GM21529 (cell line): ENCODE results near the gene SAYSD1.

ENCODE experiments used
- ATAC-seq: cut with Tn5 transposase; IDR thresholded peaks from one replicate; pipeline ENCODE4 v1.9.1; 2021; ENCODE audit not compliant: unreplicated experiment

The SAYSD1 gene

GRCh38 chr6:39079197-39080125, 35.5 kb downstream of the SAYSD1 start:
- no peak for ATAC-seq

GRCh38 chr6:39078695-39079094, 36.3 kb downstream of the SAYSD1 start:
- ATAC-seq, result no peak

GRCh38 chr6:39077882-39078594, 36.9 kb downstream of the SAYSD1 start:
- no peak for ATAC-seq

GRCh38 chr6:39076623-39077535, 38.1 kb downstream of the SAYSD1 start:
- no peak for ATAC-seq

- no peak for ATAC-seq
Measured at GRCh38 chr6:39075807-39076622, 39.0 kb downstream of the SAYSD1 start.

GRCh38 chr6:39075010-39075686, 39.8 kb downstream of the SAYSD1 start:
- ATAC-seq, result no peak

- ATAC-seq, result no peak
Measured at GRCh38 chr6:39074486-39074885, 40.5 kb downstream of the SAYSD1 start.

GRCh38 chr6:39073471-39074355, 41.3 kb downstream of the SAYSD1 start:
- ATAC-seq, result no peak

- ATAC-seq, result no peak
Measured at GRCh38 chr6:39072830-39073229, 42.2 kb downstream of the SAYSD1 start.

GRCh38 chr6:39068391-39068790, 46.6 kb downstream of the SAYSD1 start:
- ATAC-seq, result no peak

- no peak for ATAC-seq
Measured at GRCh38 chr6:39065561-39065960, 49.4 kb downstream of the SAYSD1 start.

- ATAC-seq, result no peak
Measured at GRCh38 chr6:39063526-39063925, 51.5 kb downstream of the SAYSD1 start.

GRCh38 chr6:39062014-39062740, 52.8 kb downstream of the SAYSD1 start:
- no peak for ATAC-seq

GRCh38 chr6:39061588-39061987, 53.4 kb downstream of the SAYSD1 start:
- no peak for ATAC-seq

GRCh38 chr6:39061182-39061581, 53.8 kb downstream of the SAYSD1 start:
- no peak for ATAC-seq

- ATAC-seq, result no peak
Measured at GRCh38 chr6:39060467-39061160, 54.4 kb downstream of the SAYSD1 start.

GRCh38 chr6:39059496-39060310, 55.3 kb downstream of the SAYSD1 start:
- ATAC-seq, result no peak
